GM20431 (cell line): ENCODE data around the gene MITF.

Experiments
- in situ Hi-C: fragments of 300-500 bp; cut with MseI, MboI; formaldehyde crosslinking; loops from one replicate; pipeline ENCODE4 v1.15.0; 2020; ENCODE audit warnings: low sequenced_read_pairs; ENCODE audit not compliant: unreplicated experiment

The MITF gene

DNA sequence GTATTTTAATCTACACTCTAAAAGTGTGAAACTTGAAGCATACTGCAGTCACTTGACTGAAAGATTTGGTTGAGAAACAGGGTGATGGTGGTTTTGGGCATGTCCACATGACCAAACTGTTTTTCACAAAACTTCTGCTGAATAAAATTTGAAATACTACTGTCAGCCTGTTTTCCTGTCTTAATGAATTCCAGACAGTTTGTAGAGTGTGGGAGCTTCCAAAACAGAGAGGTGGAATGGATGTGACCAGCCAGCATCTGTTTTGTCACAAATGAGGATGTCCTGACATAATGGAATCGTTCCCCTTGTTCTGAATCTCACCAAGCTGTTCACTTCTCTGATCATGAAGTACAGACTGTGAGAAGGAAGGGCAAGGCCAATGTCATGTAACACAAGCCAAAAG, 11.8 kb downstream of the MITF start:
- in situ Hi-C loops = no loop called here

DNA sequence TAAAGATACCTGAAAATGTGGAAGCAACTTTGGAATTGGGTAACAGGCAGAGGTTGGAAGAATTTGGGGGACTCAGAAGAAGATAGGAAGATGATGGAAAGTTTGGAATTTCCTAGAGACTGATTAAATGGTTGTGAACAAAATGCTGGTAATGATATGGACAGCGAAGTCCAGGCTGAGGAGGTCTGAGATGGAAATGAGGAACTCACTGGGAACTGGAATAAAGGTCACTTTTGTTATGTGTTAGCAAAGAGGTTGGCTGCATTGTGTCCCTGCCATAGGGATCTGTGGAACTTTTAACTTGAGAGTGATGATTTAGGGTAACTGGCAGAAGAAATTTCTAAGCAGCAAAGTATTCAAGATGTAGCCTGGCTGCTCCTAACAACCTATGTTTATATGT, 13.0 kb downstream of the MITF start:
- in situ Hi-C loops = no loop called here

DNA sequence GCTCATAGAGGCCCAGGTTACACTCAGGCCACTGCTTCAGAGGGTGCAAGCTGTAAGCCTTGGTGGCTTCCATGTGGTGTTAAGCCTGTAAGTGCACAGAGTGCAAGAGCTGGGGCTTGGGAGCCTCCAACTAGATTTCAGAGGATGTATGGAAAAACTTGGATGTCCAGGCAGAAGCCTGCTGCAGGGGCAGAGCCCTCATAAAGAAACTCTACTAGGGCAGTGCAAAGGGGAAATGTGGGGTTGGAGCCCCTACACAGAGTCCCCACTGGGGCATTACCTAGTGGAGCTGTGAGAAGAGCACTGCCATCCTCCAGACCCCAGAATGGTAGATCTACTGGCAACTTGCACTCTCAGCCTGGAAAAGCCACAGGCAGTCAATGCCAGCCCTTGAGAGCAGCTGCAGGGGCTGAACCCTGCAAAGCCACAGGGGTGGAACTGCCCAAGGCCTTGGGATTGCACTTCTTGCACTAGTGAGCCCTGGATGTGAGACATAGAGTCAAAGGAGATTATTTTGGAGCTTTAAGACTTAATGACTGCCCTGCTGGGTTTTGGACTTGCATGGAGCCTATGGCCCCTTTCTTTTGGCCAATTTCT, 14.0 kb downstream of the MITF start:
- in situ Hi-C loops = no loop called here

DNA sequence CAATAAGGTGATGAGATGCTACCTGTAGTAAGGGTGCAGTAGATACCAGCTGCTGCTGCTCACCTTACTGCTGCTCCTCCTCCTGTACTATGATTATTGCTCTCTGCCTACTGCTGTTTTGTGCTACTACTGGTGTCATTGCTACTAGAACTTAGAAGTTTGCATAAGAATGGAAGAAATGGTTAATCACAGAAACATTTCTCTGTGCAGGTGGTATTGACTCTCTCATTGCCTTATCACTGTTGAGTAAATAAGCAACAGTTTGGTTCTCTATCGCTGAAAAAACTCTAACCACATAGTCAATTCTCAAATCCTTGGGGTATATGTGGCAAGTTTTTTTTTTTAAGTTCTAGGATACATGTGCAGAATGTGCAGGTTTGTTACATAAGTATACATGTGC, 16.5 kb downstream of the MITF start:
- in situ Hi-C loops = no loop called here

DNA sequence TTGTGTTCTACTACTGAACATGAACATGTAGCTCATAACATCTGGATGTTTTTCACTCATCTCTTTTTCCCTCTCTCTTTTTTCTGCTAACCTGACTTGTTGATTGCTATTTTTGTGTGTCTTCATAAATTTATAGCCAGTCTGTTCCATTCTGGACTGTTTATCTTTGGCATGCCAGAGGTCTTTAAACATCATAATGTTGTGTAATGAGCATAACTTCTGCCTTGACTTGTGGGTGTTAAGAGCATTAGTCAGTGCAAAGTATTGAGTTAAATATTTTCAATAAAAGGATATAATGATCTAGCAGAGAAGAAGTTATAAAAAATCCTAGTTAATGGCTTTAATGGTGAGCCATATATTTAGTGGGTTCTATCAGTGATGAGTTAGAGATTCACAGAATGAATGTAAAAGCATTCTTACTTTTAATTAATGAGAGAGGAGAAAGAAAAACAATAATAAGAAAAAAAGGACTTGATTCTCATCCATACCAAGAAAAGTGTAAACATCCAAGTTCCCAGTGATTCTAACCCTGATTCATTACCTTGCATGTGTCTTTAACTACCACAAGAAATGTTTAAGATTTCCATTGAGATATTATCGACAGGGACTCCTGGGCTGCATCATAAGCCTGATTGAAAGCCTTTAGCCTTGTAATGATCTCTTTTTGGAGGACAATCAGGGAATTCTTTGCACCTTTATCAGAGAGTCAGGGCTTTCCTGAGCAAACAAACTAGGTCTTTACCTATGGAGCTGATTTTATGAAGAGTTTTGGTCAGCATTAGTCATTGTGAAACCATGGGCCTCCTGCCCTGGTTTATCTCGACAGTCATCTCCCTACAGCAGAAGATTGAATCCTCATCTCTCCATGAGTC, 22.9 kb downstream of the MITF start:
- in situ Hi-C loops = no loop called here

DNA sequence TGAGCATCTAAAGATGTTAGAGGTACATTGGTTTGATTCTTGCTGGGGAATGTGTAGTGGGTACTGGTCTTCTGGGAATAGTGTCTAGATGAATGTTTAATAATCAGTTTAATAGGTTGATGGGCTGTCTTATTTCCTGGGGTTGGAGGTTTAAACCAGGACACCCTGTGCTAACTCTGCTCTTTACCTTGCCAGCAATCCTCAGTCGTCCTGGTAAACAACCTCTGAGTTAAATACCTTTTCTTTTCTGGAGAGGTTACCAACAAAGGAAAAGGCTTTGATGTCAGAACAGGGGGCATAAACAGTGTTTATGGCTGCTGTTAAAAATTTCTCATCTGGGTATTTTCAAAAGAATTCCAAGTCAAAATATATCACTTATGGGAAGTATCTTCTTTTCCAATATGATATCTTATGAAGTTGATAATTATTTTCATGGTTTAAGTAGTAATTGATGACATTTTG, 23.5 kb downstream of the MITF start:
- in situ Hi-C loops = no loop called here

DNA sequence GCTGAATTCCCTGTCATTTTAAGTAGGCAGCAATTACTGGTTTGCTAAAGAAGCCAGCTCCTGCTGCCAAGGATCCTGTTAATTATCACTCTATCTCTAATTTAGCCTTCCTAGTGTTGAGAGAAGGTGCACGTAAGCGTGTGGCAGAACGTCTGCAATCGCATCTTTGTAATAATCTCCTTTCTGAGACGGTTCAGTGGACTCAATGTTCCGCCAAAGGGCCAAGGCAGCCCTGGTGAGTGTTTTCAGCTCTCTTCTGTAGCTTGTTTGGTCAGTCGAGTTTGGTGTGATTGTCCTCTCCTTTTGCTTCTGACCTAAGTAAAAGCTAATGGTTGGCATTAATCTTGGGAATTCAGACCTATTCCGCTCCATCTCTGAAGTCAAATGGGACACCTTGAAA, 24.2 kb downstream of the MITF start:
- in situ Hi-C loops = no loop called here

DNA sequence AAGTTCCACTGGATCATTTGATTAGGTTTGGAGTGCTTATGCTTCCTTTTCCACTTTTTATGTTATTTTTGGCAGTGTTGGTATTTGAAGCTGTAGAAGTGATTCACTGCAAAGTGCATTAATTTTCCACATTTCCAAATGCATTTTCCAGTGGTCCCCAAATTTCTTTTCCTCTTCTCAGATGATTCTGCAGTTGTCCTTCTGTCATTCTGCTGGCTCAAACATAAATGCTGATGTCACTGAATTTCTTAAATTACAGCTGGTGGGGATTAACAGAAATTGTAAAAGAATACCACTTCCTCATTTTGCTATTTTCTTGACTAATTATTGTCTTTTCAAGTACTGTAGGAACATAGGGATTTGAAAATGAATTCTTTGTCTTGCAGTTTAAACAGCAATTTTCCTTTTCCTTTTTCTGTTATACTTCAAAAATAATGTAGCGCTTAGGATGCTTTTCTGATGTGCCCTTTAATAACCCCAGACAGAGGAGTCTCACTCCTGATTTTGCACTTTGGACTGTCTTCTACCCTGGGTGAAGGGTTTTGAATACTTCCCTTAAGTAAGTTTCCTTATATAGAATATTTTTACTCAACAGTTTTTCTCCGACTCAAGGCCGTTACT, 25.0 kb downstream of the MITF start:
- in situ Hi-C loops = no loop called here

DNA sequence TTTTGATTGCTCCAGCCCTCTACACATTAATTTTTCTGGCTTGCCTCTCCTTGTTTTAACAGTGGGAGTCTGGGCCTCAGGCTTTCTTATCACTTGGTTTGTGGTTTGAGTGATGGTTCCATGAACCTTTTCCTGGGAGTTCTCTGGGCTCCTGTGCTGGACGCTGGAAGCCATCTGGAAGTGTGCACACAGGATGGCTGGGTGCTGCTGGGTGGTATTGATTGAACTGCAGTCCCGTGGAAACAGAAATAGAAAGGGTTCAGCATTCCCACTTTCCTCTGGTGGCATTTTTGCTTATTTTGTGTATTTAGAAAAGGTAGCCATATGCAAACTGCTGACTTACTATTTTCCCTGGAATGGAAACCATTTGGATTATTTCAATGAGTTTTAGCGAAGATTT, 25.6 kb downstream of the MITF start:
- in situ Hi-C loops = no loop called here

DNA sequence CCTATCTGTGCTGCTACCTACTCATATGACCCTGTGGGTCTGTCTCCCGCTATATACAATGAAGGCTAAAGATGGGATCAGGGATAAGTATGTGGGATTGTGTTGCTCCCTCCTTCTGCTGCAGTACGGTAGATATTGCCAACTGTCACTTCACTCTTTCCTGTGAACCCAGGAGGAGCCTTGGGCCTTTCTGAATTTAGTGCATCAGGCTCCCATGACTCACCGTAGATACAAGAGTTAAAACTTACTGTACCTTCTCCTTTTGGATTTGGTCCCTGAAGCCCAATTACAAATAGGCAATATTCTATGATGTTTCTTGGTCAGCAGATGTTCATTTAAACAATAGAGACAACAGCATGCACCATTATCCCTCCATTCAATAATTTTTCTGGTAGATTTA, 27.4 kb downstream of the MITF start:
- in situ Hi-C loops = no loop called here

DNA sequence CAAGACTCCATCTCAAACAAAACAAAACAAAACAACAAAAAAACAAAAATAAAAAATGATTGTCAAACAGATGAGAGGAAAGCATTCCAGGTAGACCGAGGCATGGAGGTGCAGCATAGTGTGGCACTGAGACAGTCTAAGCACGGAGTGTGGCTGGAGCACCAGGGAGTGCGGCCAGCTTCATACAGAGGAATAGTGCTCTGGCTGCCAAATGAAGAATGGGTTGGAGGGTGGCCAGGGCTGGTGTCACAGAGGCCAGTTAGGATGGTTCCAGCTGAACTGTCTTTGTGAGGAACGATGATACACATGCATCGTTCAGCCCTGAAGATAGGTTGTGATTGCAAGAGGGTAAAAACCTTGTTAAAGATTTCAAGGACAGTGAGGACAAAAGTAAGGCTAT, 28.3 kb downstream of the MITF start:
- in situ Hi-C loops = no loop called here

DNA sequence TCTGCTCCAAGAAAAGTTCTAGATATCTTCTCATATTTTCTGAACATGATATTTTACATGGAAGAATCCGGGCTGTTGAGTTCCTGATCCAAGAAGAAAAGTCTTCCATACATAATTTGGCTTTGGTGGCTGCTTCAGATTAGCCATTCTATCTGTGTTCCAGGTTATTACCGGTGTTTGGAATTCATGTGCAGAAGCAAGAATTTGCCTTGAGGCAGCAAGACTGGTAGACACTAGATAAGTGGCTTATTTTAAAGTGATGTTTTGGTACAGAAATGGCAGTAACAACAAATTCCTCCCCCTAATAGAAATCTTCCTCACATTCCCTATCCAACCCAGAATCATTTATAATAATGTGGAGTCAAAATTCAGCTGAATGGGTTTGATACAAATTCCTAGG, 29.2 kb downstream of the MITF start:
- in situ Hi-C loops = no loop called here

DNA sequence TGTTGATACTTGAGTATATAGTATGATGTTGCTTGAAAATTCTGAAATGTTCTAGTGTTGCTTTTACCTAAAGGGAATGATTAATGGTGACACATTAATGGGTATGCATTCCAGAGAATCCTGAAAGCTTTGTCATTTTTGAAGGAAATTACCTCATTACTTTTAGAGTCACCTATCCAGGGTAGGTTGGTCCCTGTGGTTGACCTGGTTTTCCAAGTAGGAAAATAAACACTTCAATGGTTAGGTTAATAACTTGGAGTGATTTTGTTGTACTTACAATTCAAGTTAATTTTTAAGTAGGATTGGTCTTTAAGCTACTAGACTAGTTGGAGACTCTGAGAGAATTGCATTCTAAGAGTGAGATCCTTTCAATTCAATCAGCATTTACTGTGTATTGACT, 31.0 kb downstream of the MITF start:
- in situ Hi-C loops = no loop called here

DNA sequence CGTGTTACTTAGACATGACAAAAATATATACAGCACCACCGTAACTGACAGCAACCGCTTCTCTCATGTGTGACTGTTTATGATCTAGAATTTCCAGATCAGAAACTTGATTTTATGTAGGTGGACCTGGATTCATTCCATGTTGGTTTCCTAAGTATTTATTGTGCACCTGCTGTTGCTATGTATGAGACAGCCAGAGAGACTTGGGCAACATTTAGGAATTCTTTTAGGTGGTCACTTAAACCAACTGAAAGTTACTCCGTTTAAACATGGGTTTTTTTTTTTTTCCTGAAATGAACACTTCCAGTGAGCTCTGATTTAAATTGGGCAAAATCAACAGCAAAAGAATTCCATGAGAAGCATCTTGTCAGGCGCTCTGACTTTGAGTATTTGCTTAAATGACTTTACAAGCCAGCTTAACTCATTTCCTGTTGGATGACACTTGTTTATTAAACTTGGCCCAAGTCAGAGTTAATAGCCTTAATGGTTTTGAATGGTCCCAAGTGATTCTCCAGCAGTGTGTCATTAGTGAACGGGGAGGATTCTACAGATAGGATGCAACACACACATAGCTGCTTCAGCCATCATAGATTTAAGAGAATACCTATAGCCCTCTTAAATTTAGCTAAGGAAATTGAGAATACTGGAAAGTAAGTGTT, 31.8 kb downstream of the MITF start:
- in situ Hi-C loops = no loop called here

DNA sequence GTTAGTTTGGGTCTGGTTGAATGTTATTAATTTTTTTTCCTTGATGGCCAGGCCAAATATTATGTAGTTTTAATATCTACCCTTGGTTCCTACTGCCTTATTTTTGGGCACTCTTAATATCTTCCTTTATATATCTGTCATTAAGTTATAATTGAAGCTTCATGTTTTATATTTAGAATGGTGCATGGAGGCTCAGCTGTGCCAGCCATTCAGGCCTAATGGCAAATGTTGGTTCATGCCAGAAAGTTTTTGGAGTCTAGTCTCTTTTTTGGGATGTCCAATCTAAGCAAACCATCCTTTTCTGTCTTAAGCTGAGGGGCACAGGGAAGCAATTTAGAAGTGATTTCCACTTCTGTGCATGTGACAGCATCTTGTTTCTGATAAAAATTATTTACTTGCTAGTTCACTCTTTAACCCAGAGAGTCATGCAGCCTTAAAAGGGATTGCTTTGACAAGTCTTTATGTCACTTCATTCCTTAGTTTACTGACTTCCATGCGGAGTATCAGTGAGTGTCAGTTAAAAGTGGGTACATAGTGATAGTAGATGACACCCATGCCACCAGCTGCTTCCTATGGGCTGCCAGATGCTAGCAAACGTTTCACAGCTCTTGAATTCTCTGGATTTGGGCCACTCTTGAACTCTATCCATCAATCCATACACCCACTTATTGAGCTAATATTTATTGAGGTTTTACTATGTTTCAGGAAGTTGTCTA, 33.0 kb downstream of the MITF start:
- in situ Hi-C loops = no loop called here

DNA sequence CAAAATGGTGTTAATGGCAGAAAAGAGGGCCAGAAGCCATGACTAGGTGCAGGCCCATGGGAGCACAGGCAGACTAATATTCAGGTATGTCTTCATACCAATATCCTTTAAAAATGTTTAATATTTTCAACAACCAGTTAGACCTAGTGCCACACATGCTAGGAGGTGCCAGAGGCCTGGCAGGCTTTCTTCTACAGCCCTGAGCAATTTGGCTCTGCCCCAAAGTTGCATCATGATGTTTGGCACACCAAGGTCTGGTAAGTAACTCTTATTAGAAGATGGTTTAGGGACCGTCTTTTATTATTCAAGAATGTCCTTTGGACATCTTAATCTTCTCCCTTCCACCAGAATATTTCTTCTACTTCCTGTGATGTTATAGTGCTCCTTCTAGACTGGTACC, 34.8 kb downstream of the MITF start:
- in situ Hi-C loops = no loop called here

DNA sequence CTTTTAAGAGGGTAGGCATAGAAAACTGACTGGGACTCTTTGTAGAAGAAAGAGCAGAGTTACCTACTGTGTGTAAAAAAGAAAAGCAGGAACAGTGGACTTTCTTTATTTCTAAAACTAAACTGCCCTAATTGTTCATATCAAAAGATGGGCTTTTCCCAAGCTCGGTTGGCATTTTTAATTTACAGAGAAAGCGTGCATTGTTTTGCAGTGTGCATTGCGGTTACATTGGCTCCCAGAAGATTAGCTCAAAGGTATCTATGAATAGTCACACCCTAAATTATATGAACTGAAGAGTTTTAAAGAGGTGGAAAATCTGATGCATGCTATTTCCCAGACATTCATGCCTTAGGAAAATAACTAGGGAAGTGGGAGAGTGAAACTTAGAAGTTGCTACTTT, 36.5 kb downstream of the MITF start:
- in situ Hi-C loops = no loop called here

DNA sequence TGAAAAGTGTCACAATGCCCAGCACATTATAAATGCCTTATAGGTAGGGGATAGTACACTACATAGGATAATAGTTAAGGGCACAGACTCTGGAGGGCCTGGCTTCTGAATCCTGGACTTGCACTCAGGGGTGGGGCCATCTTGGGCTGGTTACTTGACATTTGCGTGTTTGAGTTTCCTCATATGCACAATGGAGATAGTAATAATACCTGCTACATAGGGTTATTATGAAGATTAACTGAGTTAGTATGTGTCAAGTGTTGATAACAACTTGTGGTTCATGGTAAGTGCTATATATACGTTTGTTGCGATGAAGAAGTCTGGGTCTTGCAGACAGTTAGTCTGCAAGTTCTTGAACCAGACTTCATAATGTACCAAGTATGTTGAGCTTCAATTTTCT, 37.0 kb downstream of the MITF start:
- in situ Hi-C loops = no loop called here

DNA sequence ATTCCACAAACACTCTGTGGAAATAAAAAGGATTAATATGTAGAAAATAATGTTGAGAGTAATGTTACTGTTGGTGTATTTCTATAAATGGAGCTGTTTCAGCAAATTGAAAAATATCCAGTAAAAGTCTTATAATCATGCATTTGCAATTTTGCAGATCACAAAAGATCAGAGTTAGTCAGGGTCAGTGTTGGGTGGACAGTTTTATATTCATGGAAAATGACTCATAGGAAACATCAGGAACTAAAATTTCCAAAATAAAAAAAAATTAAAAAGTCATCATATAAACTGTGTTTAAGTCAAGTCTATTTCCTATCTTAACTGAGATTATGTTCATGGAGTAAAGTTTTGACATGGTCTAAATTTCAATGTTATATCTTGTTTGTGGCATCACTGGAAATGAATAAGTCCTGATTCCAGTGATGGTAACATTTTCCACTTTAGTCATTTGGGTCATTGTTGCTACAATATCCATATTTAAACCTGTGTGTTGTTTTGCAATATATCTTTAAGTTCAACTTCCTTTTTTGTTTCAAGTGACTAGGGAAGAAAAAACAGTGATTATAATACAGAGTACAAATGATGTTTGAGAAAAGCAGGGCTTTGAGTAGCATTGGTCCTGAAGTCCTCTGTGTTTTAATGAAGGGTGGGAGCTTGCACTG, 37.8 kb downstream of the MITF start:
- in situ Hi-C loops = no loop called here

DNA sequence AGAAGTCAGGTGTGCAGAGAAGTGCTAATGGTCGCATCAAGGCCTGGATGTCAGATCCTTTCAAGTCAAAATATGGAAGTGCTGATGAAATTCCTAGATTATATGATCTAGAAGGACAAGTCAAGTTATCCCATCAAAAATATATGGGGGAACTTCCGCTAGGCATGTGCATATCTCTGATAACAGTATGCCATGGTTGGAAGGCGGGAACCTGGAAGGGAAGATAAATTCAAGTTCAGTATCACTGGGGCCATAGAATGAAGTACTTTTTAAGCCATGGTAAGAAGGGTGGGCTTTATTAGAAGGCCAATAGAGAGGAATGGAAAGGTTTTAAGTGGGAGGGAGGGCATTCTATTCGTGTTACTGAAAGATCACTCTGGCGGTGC, 38.3 kb downstream of the MITF start:
- in situ Hi-C loops = no loop called here
